PC-9 (cell line): Measurements from ENCODE around the gene ANXA6. TPM values are rescaled to one million over a fixed set of nuclear protein-coding genes. Genes with fewer than 3 reads are reported as not detected.

Source experiments
- BruUV-seq: library from RNA; stranded (reverse); fragments of 400-500 nt; replicated peaks from 2 replicates; lab custom pipeline; 2021; lab: Mats Ljungman, UMichigan
- CTCF ChIA-PET: fragments of 300-600 bp; sonication (Branson Sonifier 250); formaldehyde crosslinking; loops from one replicate; lab custom pipeline; 2022; ENCODE audit warnings: antibody characterized with exemption; lab: Charles Lee
- POLR2A ChIA-PET: fragments of 300-600 bp; sonication (Branson Sonifier 250); formaldehyde crosslinking; loops from one replicate; lab custom pipeline; 2022; ENCODE audit warnings: antibody characterized with exemption; ENCODE audit not compliant: unreplicated experiment; lab: Charles Lee
- DNase-seq, 2 experiments: peaks; one replicate each; pipeline versions ENCODE4 v3.0.0 to v3.0.0-alpha.2; 2015 to 2022; ENCODE audit warnings: mixed read lengths in 1 of 2
- H2AFZ ChIP-seq: fragments of 200-600 bp; sonication (generic); 2 replicates; pipeline ENCODE4 v1.8.1; 2017; ENCODE audit warnings: antibody characterized with exemption
- H3F3A ChIP-seq: fragments of 200-600 bp; sonication (generic); 2 replicates; pipeline ENCODE4 v1.8.1; 2017; ENCODE audit warnings: antibody characterized with exemption, mild to moderate bottlenecking, low read depth; ENCODE audit not compliant: insufficient read depth
- H3K27ac ChIP-seq: fragments of 200-600 bp; sonication (generic); 2 replicates; pipeline ENCODE4 v1.6.1; 2016; ENCODE audit warnings: mixed run types
- H3K27me3 ChIP-seq: fragments of 200-600 bp; sonication (generic); 2 replicates; pipeline ENCODE4 v1.6.1; 2016; ENCODE audit warnings: low read depth, mixed run types; ENCODE audit not compliant: insufficient read depth
- H3K36me3 ChIP-seq: fragments of 200-600 bp; sonication (generic); 2 replicates; pipeline ENCODE4 v1.6.1; 2016; ENCODE audit warnings: low read depth, mixed run types
- H3K4me1 ChIP-seq: fragments of 200-600 bp; sonication (generic); replicated peaks from 2 replicates; pipeline ENCODE4 v1.6.1; 2016; ENCODE audit warnings: mixed run types; ENCODE audit not compliant: insufficient read depth
- H3K4me2 ChIP-seq: fragments of 200-600 bp; sonication (generic); 2 replicates; pipeline ENCODE4 v1.6.1; 2017; ENCODE audit warnings: mixed run types
- H3K4me3 ChIP-seq: fragments of 200-600 bp; sonication (generic); 2 replicates; pipeline ENCODE4 v1.6.1; 2016; ENCODE audit warnings: mixed run types
- H3K79me2 ChIP-seq: fragments of 200-600 bp; sonication (generic); 2 replicates; pipeline ENCODE4 v1.6.1; 2017; ENCODE audit warnings: low read depth, mixed run types
- H3K9me2 ChIP-seq: fragments of 200-600 bp; sonication (generic); 2 replicates; pipeline ENCODE4 v1.8.1; 2017; ENCODE audit warnings: mild to moderate bottlenecking; ENCODE audit not compliant: insufficient read depth
- H3K9me3 ChIP-seq: fragments of 200-600 bp; sonication (generic); 2 replicates; pipeline ENCODE4 v1.8.1; 2016; ENCODE audit warnings: low read depth; ENCODE audit not compliant: insufficient read depth
- H4K20me1 ChIP-seq: fragments of 200-600 bp; sonication (generic); 2 replicates; pipeline ENCODE4 v1.8.1; 2017; ENCODE audit not compliant: insufficient read depth
- CTCF ChIP-seq: fragments of 200-600 bp; sonication (generic); conservative IDR thresholded peaks from 2 replicates; pipeline ENCODE4 v1.6.1; 2017; ENCODE audit warnings: mixed run types, antibody characterized with exemption, mild to moderate bottlenecking, moderate library complexity
- EZH2 ChIP-seq: fragments of 200-600 bp; sonication (generic); IDR thresholded peaks from 2 replicates; pipeline ENCODE4 v1.8.0; 2017; ENCODE audit warnings: antibody characterized with exemption, low read depth
- intact Hi-C: fragments of 100-400 bp; cut with micrococcal nuclease; formaldehyde crosslinking; loops from one replicate; pipeline ENCODE4 v1.10.0; 2022; ENCODE audit not compliant: unreplicated experiment
- total RNA-seq: library from RNA; stranded (reverse); gene quantifications from 2 replicates; pipeline ENCODE4 v1.2.3, GENCODE V29; 2021

ANXA6 gene
- total RNA-seq, 1 experiment from 2014 or later: 22.4 TPM

DNA sequence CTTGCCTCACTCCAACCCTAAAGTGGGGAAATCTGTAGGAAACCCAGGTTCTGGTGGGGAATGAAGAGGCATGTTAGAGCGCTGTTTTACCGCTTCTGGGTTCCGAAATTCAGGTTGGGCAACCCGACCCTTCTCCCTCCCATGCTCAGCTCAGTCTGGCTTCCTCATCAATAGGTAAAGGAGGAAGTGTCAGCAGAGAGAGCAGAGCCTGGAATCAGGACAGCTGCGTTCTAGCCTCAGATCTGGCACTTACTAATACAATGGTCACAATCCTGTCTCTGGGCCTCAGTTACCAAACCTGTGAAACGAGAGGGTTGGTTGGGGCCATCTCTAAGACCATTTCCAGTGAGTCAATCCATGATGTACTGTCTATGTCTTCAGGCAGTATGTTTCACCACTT is 60.5 kb downstream of the ANXA6 start:
- Histone ChIP-seq H3K4me2 (no peak overlapping the region), H3K9me2 (no peaks in the 10 kb centered on the region), H3F3A (peaks cover 48% of the 10 kb centered on the region), H4K20me1 (no peaks in the 10 kb centered on the region), H3K27me3 (no peaks in the 10 kb centered on the region), H3K27ac (no peak overlapping the region), H3K9me3 (no peaks in the 10 kb centered on the region), H3K36me3 (no peaks in the 10 kb centered on the region), H3K79me2 (no peaks in the 10 kb centered on the region), H3K4me3 (no peak overlapping the region), H3K4me1 (peaks cover 58% of the 10 kb centered on the region), H2AFZ (no peak overlapping the region)
- DNase-seq: no peak
- BruUV-seq: no TSS peak
- ChIA-PET POLR2A (no interaction called here), CTCF (no interaction called here)
- intact Hi-C loops: no loop called here
- TF ChIP-seq CTCF (no peak), EZH2 (no peak)

DNA sequence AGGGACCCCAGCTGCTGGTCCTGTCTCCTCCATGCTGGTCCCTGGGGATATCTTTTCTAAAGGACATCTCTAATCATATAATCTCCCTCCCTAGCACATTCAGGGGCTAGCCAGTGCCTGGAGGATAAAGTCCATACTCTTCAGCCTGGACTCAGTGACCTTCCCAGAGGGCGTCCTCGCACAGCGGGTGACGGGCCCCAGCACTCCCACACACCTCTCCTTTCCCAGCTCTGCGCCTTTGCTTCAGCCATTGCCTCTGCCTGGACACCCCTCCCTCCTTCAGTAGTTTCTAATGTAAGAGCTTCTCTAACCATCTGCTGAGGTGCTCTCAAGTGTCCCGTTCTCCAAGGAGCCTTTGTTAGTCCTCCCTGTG is 61.6 kb downstream of the ANXA6 start:
- Histone ChIP-seq H3K4me1 (peaks cover 64% of the 10 kb centered on the region), H3K9me3 (no peaks in the 10 kb centered on the region), H3K4me3 (no peak overlapping the region), H3K27ac (peak overlapping the region; percentile 94), H3K36me3 (no peaks in the 10 kb centered on the region), H3K27me3 (no peaks in the 10 kb centered on the region), H3K4me2 (peak overlapping the region; percentile 76), H3K79me2 (no peaks in the 10 kb centered on the region), H3K9me2 (no peaks in the 10 kb centered on the region), H3F3A (peaks cover 54% of the 10 kb centered on the region), H2AFZ (no peak overlapping the region), H4K20me1 (no peaks in the 10 kb centered on the region)
- no peak for TF ChIP-seq CTCF
- no peak for TF ChIP-seq EZH2
- intact Hi-C loops: no loop called here
- DNase-seq: no peak
- ChIA-PET CTCF (no interaction called here), POLR2A (no interaction called here)
- no TSS peak for BruUV-seq

- Histone ChIP-seq H3K9me2 (no peaks in the 10 kb centered on the region), H3K27me3 (no peaks in the 10 kb centered on the region), H3K4me1 (peaks cover 61% of the 10 kb centered on the region), H2AFZ (no peak overlapping the region), H3K4me2 (peak overlapping the region; percentile 76), H3K79me2 (no peaks in the 10 kb centered on the region), H3K9me3 (no peaks in the 10 kb centered on the region), H3F3A (peaks cover 51% of the 10 kb centered on the region), H3K4me3 (no peak overlapping the region), H3K36me3 (no peaks in the 10 kb centered on the region), H4K20me1 (no peaks in the 10 kb centered on the region), H3K27ac (peak overlapping the region; percentile 94)
- intact Hi-C loops: no loop called here
- DNase-seq: no peak
- POLR2A ChIA-PET: no interaction called here
- TF ChIP-seq EZH2 (no peak), CTCF (no peak)
- BruUV-seq: no TSS peak
- CTCF ChIA-PET: no interaction called here
Measured at GRCh38 chr5:151095341-151096000, 62.1 kb downstream of the ANXA6 start.
